Astrocyte (in vitro differentiated cells and primary cell): ENCODE data around the gene PHLPP2.

Source experiments
- EZH2 ChIP-seq: IDR thresholded peaks from 2 replicates; pipeline ENCODE4 v1.6.1; 2012; ENCODE audit warnings: mild to moderate bottlenecking, low read length, inconsistent platforms; ENCODE audit not compliant: insufficient read depth
- TF ChIP-seq, protein P1 (sequence below): IDR thresholded peaks from 2 replicates; pipeline ENCODE4 v1.5.1; 2011; ENCODE audit warnings: low read depth, mild to moderate bottlenecking, inconsistent platforms, low read length, moderate library complexity; ENCODE audit not compliant: insufficient read depth

DNA sequence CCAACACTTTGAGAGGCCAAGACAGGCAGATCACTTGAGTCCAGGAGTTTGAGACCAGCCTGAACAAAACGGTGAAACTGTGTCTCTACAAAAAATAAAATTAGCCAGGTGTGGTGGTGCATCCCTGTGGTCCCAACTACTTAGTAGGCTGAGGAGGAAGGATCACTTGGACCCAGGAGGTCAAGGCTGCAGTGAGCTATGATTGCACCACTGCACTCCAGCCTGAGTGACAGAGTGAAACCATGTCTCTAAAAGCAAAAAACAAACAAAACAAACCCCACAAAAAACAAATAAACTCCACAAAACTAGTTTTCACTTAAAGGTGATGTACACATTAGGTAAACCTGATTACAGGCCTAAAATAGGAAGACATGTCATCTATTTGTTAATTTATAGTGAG, 58.2 kb downstream of the PHLPP2 start:
- TF ChIP-seq, protein P1, sequence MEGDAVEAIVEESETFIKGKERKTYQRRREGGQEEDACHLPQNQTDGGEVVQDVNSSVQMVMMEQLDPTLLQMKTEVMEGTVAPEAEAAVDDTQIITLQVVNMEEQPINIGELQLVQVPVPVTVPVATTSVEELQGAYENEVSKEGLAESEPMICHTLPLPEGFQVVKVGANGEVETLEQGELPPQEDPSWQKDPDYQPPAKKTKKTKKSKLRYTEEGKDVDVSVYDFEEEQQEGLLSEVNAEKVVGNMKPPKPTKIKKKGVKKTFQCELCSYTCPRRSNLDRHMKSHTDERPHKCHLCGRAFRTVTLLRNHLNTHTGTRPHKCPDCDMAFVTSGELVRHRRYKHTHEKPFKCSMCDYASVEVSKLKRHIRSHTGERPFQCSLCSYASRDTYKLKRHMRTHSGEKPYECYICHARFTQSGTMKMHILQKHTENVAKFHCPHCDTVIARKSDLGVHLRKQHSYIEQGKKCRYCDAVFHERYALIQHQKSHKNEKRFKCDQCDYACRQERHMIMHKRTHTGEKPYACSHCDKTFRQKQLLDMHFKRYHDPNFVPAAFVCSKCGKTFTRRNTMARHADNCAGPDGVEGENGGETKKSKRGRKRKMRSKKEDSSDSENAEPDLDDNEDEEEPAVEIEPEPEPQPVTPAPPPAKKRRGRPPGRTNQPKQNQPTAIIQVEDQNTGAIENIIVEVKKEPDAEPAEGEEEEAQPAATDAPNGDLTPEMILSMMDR = no peak
- no peak for TF ChIP-seq EZH2
